HG03039 (cell line): ENCODE results near the gene N4BP2L1.
"Not testable (repeated sequence)": the region's sequence is repeated elsewhere in the genome, so short reads cannot be mapped to it uniquely, and the experiment has no call there.

Experiments used
- ATAC-seq: cut with Tn5 transposase; IDR thresholded peaks from one replicate; pipeline ENCODE4 v1.9.1; 2021; ENCODE audit warnings: mild to moderate bottlenecking, moderate library complexity; ENCODE audit not compliant: unreplicated experiment

The N4BP2L1 gene

GRCh38 chr13:32391101-32391619 lies 36.8 kb downstream of the N4BP2L1 start:
- ATAC-seq, result no peak

DNA sequence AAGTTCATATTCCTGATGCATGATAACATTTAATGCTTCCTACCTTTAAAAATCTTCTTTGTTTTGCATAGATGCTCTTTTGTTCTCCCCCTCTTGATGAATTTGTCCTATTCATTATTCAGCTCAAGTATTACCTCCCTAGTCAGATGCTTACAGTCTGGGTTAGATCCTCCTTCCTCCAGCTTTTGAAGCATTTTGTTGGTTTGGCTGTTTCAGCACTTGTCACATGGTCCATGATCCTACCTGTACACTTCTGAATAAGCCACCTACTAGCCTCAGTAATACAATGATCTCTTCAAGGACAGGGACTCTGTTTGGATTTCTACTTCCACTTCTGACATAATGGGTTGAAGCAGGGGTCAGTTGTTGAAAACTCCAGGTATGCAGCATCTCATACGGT lies 37.4 kb downstream of the N4BP2L1 start:
- ATAC-seq, result no peak

GRCh38 chr13:32390048-32390447 lies 37.9 kb downstream of the N4BP2L1 start:
- peak; percentile 70 for ATAC-seq

GRCh38 chr13:32385410-32385809 lies 42.5 kb downstream of the N4BP2L1 start:
- ATAC-seq, result no peak

DNA sequence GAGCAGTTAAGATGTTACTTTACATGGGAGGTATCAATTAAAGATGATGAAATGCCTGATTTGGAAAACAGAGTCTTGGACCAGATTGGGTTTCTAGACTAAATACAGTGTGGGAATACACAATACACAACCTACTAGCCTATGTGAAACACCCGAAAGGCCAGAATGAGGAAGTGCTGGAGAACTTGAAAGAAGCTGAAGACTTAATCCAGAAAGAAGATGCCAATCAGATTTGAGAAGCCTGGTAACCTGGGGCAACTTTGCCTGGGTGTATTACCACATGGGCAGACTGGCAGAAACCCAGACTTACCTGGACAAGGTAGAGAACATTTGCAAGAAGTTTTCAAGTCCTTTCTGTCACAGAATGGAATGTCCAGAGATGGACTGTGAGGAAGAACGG lies 43.2 kb downstream of the N4BP2L1 start:
- no peak for ATAC-seq

GRCh38 chr13:32383836-32384618 lies 43.9 kb downstream of the N4BP2L1 start:
- no peak for ATAC-seq

DNA sequence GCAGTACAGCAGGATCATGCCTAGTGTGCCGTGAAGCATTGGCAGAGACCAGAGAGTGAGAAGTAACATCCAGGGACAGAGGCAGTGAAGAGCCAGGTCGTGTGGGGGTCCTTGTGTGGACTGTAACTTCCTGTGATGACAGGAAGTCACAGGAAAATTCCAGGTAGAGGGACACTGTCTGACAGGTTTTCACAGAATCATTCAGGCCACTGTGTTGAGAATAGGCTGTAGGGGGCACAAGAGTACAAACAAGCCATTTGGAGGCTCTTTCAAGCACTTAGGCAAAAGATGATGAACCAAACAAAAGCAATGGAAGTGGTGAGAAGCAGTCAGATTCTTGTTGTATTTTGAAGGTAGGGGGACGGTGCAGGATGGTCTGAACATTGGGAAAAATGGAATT lies 46.4 kb downstream of the N4BP2L1 start:
- ATAC-seq, result no peak

DNA sequence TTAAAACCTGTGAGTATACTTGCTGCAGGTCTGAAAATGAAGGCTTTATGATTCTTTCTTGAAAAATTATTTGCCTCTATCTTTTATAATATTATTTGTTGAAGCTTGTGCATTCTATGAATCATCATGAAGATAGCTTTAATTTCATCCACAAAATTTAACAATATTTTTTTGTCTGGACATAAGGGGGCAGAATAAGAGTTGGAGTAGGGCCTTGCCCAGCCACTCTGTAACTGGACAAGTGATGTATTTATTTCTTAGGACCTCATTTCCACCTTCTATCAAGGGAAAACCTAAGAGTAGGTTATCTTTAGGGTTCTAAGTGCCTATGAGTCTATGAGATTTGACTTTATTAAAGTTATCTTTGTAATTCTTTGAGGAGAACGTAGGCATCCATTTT lies 49.9 kb downstream of the N4BP2L1 start:
- no peak for ATAC-seq

- no peak for ATAC-seq
These were observed 51.1 kb downstream of the N4BP2L1 start for GRCh38 chr13:32376642-32377415.

GRCh38 chr13:32370805-32371204 lies 57.1 kb downstream of the N4BP2L1 start:
- ATAC-seq, result no peak

DNA sequence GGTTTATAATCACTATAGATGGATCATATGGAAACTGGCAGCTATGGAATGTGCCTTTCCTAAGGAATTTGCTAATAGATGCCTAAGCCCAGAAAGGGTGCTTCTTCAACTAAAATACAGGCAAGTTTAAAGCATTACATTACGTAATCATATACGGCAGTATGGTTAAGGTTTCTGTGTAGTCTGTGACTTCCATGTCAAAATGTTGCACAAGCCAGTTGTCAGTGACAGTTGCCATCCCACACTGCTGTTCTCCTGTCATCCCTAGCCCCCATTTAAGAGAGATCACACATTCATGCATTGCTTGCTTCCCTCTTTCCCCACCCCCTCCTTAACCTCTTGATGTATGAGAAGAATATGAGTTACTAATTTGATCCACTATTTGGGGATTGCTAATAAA lies 65.4 kb downstream of the N4BP2L1 start:
- ATAC-seq, result no peak

DNA sequence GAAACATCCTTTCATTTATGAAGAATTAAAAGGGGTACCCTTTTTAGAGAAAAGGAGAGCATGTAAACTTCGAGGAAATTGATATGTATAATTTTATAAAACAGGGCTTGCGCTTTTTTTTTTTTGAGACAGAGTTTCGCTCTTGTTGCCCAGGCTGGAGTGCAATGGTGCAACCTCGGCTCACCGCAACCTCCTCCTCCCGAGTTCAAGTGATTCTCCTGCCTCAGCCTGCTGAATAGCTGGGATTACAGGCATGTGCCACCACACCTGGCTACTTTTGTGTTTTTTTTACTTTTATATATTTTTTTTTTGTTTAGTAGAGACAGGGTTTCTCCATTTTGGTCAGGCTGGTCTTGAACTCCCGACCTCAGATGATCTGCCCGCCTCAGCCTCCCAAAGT lies 72.0 kb downstream of the N4BP2L1 start:
- ATAC-seq, result not testable (repeated sequence)

- ATAC-seq, result no peak
These were observed 73.9 kb downstream of the N4BP2L1 start for GRCh38 chr13:32354040-32354439.

GRCh38 chr13:32350839-32351441 lies 77.0 kb downstream of the N4BP2L1 start:
- not testable (repeated sequence) for ATAC-seq
